Daoy (cell line): ENCODE data around the gene DRD3. TPM values are rescaled to one million over a fixed set of nuclear protein-coding genes. Genes with fewer than 3 reads are reported as not detected.

Source experiments
- DNase-seq: peaks from one replicate; pipeline ENCODE4 v3.0.0-alpha.2; 2015; ENCODE audit warnings: low read depth
- total RNA-seq: library from RNA; depleted of rRNA; stranded (reverse); fragments of >200 nt; shearing (Covaris generic); gene quantifications from 2 replicates; pipeline ENCODE4 v1.2.3, GENCODE V29; 2014; rRNA removed

Gene DRD3
- total RNA-seq, result not detected in 2 replicates

GRCh38 chr3:114178770-114179368 is at the start of gene DRD3:
TSS of gene DRD3 (minus strand) at chr3:114179052. CDS start at chr3:114171992, 7,060 bp downstream.
- peak; percentile 48 for DNase-seq

DNA sequence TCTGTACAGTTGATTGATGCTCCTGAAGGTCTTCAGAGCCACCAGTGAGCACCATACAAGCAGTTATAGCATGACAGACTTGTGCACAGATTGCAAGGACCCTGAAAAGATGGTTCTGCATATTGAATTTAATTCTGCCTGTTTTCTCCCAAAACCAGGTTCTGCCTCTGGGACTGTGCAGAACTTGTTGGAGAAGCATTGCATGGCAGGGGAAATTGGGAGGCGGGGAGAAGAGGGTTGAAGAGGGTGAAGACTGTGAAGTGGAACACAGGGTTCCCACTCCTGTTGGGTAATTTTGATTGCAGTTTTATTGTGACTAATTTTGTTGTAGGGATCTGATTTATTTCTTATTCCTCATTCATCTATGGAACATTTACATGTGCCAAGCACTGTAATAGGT is 48.2 kb upstream of the DRD3 start:
- no peak for DNase-seq

- no peak for DNase-seq
Observed at GRCh38 chr3:114226313-114226712, 47.5 kb upstream of the DRD3 start.

- no peak for DNase-seq
Observed at GRCh38 chr3:114223143-114223542, 44.3 kb upstream of the DRD3 start.

DNA sequence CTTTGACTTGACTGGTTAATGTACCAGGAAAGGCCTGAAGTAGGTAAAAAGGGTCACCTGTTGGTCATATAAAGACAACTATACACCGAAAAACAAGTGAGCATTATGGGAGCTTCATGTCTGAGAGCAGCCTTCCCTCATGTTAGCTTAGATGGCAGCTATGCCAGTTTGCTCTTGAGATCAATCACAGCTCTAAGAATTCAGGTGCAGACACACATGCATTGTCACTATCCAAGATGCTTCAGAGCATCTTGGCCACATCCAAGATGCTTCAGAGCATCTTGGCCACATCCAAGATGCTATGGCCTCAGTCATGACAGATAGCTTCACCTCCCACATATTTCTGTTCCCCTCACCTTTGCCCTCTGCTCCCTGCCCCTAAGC is 43.0 kb upstream of the DRD3 start:
- no peak for DNase-seq

GRCh38 chr3:114221165-114221880 is 42.5 kb upstream of the DRD3 start:
- DNase-seq, result peak; percentile 17

DNA sequence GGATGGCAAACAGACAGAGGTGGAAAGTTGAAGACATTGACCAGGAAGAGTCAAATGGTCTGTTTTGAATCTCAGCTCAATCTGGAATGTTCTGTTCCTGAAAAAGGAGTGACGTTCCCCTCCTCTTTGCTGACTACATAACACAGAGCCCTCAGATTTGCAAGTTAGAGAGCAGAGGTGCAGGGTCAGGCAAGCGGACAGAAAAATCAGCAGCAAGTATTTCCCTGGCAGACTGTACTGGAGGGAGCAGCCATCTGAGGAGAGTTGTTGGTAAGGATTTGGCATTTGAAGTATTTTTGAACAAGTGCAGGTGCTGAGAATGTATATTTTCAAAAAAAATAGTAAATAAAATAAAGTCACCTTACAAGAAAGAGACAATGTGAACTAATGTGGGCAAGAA is 40.9 kb upstream of the DRD3 start:
- DNase-seq, result no peak

GRCh38 chr3:114218578-114219185 is 39.8 kb upstream of the DRD3 start:
- DNase-seq, result no peak

GRCh38 chr3:114218006-114218405 is 39.2 kb upstream of the DRD3 start:
- DNase-seq, result peak; percentile 35

DNA sequence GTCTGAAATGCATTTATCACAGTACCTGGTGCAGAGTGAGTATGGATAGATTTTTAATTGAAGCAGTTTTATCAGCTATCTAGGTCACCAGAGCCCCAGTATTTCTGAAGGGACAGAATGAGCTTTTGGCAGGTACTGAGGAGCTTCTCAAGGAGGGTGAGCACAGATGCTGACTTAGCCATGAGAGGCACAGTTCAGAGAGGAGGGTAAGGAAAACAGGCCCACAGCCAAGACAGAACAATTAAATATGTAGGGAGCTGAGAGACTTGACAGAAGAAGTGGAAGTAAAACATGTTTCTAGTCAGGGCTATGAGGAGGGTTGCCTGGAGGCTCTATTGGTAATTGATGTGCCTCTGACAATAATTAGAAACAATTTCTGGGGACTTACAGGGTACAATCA is 38.4 kb upstream of the DRD3 start:
- no peak for DNase-seq

DNA sequence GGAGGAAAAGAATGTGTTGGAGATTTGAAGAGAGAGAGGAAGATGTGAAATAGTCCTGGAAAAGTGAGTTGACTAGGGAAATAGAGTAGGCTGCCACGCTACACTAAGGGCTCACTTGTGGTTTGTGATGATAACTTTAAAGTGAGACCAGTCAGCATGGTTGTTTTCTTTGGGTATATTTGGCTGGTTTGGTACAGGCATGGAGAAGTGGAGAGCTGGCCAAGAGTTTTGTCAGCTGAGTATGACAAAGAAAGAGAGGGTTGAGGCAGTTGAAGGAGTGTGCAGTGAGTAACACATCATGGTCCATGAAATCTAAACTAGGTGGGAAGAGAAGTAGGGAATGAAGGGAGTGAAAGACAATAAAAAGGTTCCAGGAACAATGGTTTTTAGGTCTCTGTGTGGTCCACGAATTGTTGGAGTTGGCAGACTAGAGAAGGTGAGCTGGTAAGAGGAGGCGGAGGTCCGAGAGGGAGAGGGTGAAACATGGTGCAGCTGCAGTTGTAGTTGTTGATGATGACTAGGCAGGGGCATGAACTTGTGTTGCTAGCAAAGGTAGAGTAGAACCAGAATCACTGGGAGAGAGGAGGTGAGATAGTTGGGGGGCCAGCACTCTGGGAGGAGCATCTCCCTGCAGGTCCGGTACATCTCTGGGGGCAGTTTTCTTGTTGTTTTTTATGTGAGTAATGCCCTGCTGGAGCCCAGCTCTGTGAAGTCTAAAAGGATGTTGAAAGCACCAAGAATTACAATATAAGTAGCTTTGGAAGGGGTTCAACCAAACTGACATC is 37.5 kb upstream of the DRD3 start:
- DNase-seq, result peak; percentile 60

GRCh38 chr3:114214542-114215341 is 35.9 kb upstream of the DRD3 start:
- DNase-seq, result no peak

GRCh38 chr3:114213627-114214541 is 35.0 kb upstream of the DRD3 start:
- DNase-seq, result peak; percentile 85

DNA sequence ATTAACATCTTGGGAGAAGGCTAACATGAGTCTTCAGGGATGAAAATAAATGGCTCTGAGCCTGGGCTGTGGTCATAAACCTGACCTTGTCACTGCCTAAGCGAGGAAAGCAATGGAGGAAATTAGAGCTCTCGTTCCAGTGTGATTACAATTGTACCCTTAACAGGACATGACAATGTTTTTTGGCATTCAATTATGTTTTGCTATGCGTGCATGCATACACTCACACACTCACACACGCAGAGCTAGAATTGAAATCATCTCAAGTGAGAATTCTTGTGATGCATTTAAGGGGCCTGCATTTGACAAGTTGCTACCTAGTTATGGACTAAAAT is 34.4 kb upstream of the DRD3 start:
- DNase-seq, result peak; percentile 28

- DNase-seq, result no peak
Observed at GRCh38 chr3:114212646-114213045, 33.8 kb upstream of the DRD3 start.

- no peak for DNase-seq
Observed at GRCh38 chr3:114207768-114208167, 28.9 kb upstream of the DRD3 start.

DNA sequence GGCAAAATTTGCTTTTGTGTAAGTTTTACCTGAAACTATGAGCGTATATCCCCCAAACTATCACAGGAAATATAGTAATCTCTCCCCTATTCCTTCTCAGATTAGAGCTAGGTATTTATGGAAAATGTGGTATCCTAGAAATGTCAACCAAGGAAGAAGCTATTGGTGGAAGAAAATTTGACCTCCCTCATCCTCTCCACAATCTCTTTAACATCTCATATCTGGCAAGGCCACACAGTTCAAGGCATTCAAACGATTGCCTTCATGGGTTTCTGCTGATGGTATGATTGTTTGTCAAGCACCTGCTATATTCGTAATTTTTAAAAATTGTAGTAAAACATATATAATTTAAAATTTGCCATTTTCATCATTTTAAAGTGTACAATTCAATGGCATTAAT is 27.5 kb upstream of the DRD3 start:
- DNase-seq, result no peak

- DNase-seq, result no peak
Observed at GRCh38 chr3:114205541-114205940, 26.7 kb upstream of the DRD3 start.

DNA sequence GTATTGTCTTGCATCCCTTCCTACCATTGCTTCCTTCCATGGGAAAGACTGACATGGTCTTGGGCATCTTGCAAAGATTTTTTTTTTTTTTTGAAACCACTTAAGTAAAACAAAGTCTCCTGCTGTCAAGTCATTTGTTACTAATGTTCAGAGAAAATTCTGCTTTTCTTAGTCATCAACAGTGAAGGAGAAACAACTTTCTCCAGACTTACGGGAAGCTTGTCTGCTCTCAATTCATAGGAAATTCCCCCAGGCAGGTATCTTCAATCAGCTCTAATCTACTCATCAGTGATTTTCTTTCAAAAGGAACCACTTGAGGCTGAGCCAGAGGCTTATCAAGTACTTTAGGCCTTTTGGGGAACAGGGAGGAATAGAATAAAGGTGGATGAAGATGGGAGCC is 15.9 kb upstream of the DRD3 start:
- DNase-seq, result no peak

DNA sequence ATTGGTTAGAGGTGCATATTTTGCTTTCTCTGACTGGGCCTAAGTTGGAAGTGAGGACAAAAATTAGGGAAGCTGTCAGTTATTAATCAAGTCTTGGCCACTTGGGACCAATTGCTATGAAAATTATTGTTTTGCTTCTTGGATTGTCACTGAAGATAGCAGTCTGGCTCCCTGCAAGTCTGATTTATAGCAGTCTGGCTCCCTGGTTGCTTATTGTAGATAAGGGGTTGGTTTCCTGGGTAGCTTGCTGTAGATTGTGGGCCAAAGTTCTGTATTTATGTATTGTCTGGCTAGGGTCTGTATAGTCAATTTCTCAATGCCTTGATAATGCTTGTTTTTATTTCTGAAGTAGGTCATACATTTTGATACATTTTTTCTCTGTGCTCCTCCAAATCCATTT is 13.3 kb upstream of the DRD3 start:
- DNase-seq, result no peak

DNA sequence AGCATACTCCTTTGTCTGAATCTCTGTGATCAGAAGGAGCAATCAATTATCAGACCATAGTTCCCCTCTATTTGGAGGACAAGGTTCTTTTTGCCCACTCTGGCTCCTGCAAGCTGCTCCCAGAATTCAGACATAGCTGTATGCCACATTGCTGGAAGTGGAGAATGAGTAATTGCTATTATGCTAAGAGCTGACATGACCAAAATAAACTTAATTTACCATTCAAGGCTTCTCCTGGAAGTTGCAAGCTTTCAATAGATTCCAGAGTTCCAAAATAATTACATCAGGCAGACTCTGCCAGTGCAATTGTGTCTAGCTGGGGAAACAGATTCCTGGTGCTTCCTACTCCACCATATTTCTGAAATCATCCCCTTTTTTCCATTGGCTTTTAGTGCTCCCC is 7.6 kb upstream of the DRD3 start:
- no peak for DNase-seq
